Panc1 (cell line): ENCODE data around the gene KASH5. TPM values are rescaled to one million over a fixed set of nuclear protein-coding genes. Genes with fewer than 3 reads are reported as not detected.

Experiments used
- ATAC-seq: fragments of 200-7000 bp; cut with Tn5 transposase; 2 replicates; pipeline ENCODE4 v1.9.1; 2020; ENCODE audit warnings: mild to moderate bottlenecking, moderate library complexity
- BruUV-seq: library from RNA; stranded (reverse); fragments of 400-500 nt; replicated peaks from 2 replicates; lab custom pipeline; 2021; lab: Mats Ljungman, UMichigan
- CTCF ChIA-PET: fragments of 300-600 bp; sonication (Branson Sonifier 250); formaldehyde crosslinking; loops from one replicate; lab custom pipeline; 2022; ENCODE audit warnings: antibody characterized with exemption; lab: Charles Lee
- POLR2A ChIA-PET: fragments of 300-600 bp; sonication (Branson Sonifier 250); formaldehyde crosslinking; loops from one replicate; lab custom pipeline; 2022; ENCODE audit warnings: antibody characterized with exemption; lab: Charles Lee
- DNase-seq: peaks from one replicate; pipeline ENCODE4 v3.0.0-alpha.2; 2010; ENCODE audit warnings: low read depth, low spot score
- H3K27ac ChIP-seq: 2 replicates; pipeline ENCODE4 v1.5.1; 2011; ENCODE audit warnings: mild to moderate bottlenecking, low read length, inconsistent platforms
- H3K27me3 ChIP-seq: fragments of 200-500 bp; sonication (Bioruptor generic); 2 replicates; pipeline ENCODE4 v1.6.0; 2014; ENCODE audit warnings: low read length, inconsistent platforms; ENCODE audit not compliant: control insufficient read depth, insufficient read depth
- H3K36me3 ChIP-seq: fragments of 200-500 bp; sonication (Bioruptor generic); 2 replicates; pipeline ENCODE4 v1.5.1; 2014; ENCODE audit warnings: inconsistent platforms, mild to moderate bottlenecking, low read length, moderate library complexity; ENCODE audit not compliant: control insufficient read depth, insufficient read depth
- H3K4me1 ChIP-seq: 2 replicates; pipeline ENCODE4 v1.5.1; 2011; ENCODE audit warnings: inconsistent platforms, mild to moderate bottlenecking, low read length, moderate library complexity; ENCODE audit not compliant: control insufficient read depth, insufficient read depth
- H3K4me3 ChIP-seq, 2 experiments: 2 replicates each; pipeline ENCODE4 v1.5.1; 2011 to 2012; ENCODE audit warnings: low read depth in 2 of 2, low read length in 2 of 2, mild to moderate bottlenecking in 2 of 2, inconsistent platforms in 1 of 2, moderate library complexity in 1 of 2
- H3K9me3 ChIP-seq: fragments of 200-500 bp; sonication (Bioruptor generic); 2 replicates; pipeline ENCODE4 v1.5.1; 2014; ENCODE audit warnings: low read depth, mild to moderate bottlenecking, inconsistent platforms, low read length, moderate library complexity; ENCODE audit not compliant: control insufficient read depth, insufficient read depth
- CTCF ChIP-seq: fragments of 450-650 bp; IDR thresholded peaks from 2 replicates; pipeline ENCODE4 v1.5.1; 2017; ENCODE audit warnings: mild to moderate bottlenecking
- POLR2AphosphoS5 ChIP-seq: IDR thresholded peaks from 2 replicates; pipeline ENCODE4 v1.6.1; 2012; ENCODE audit warnings: mild to moderate bottlenecking, low read depth, low read length, moderate library complexity
- REST ChIP-seq, 2 experiments: IDR thresholded peaks; 2 replicates each; pipeline ENCODE4 v1.6.1; 2011 to 2012; ENCODE audit warnings: low read depth in 2 of 2, control low read depth in 1 of 2, low read length in 1 of 2, mild to moderate bottlenecking in 1 of 2, moderate library complexity in 1 of 2; ENCODE audit not compliant: insufficient read depth in 1 of 2
- SIN3A ChIP-seq: IDR thresholded peaks from 2 replicates; pipeline ENCODE4 v1.6.1; 2012; ENCODE audit warnings: low read depth, mild to moderate bottlenecking, low read length, moderate library complexity, borderline replicate concordance; ENCODE audit not compliant: insufficient read depth
- TCF7L2 ChIP-seq: IDR thresholded peaks from 2 replicates; pipeline ENCODE4 v1.6.1; 2011; ENCODE audit warnings: mild to moderate bottlenecking, low read depth, low read length, inconsistent platforms
- in situ Hi-C: cut with HindIII; loops from 2 replicates; pipeline ENCODE4 v1.10.0; 2016; ENCODE audit warnings: low sequenced_read_pairs, low pct_unique_long_range_greater_than_20kb
- intact Hi-C: fragments of 100-400 bp; cut with micrococcal nuclease; formaldehyde crosslinking; loops from one replicate; pipeline ENCODE4 v1.10.0; 2022; ENCODE audit not compliant: unreplicated experiment
- total RNA-seq: library from RNA; stranded (reverse); gene quantifications from one replicate; pipeline ENCODE4 v1.2.1, GENCODE V29; 2021; ENCODE audit not compliant: unreplicated experiment

KASH5 gene
- total RNA-seq, 1 experiment from 2014 or later = not detected

- Histone ChIP-seq H3K4me1 (no peaks in the 10 kb centered on the region), H3K4me3 (no peak overlapping the region), H3K9me3 (no peaks in the 10 kb centered on the region), H3K36me3 (no peaks in the 10 kb centered on the region), H3K27ac (no peak overlapping the region), H3K27me3 (no peaks in the 10 kb centered on the region)
- BruUV-seq = no TSS peak
- TF ChIP-seq TCF7L2 (no peak), POLR2AphosphoS5 (no peak), REST (IDR thresholded peaks at IDR 0.05; ENCODE audit: insufficient read depth in 1 of 2, low read depth in 2 of 2, low read length in 1 of 2) (no peak), CTCF (no peak), SIN3A (no peak)
- in situ Hi-C loops = no loop called here
- ATAC-seq (no peak), DNase-seq (no peak)
- CTCF ChIA-PET = no interaction called here
- intact Hi-C loops = no loop called here
- POLR2A ChIA-PET = no interaction called here
Measured at GRCh38 chr19:49462492-49462891, 74.4 kb downstream of the KASH5 start.

- Histone ChIP-seq H3K4me1 (no peaks in the 10 kb centered on the region), H3K9me3 (no peaks in the 10 kb centered on the region), H3K27me3 (no peaks in the 10 kb centered on the region), H3K4me3 (no peak overlapping the region), H3K36me3 (no peaks in the 10 kb centered on the region), H3K27ac (no peak overlapping the region)
- CTCF ChIA-PET = no interaction called here
- no TSS peak for BruUV-seq
- ATAC-seq (peak; percentile 37; the same call in 1 of the 2 replicates), DNase-seq (no peak)
- POLR2A ChIA-PET = no interaction called here
- intact Hi-C loops = no loop called here
- no peak for TF ChIP-seq TCF7L2
- in situ Hi-C loops = no loop called here
Measured at GRCh38 chr19:49463960-49464740, 76.1 kb downstream of the KASH5 start.

GRCh38 chr19:49465371-49465770 is 77.3 kb downstream of the KASH5 start:
- DNase-seq = no peak
- no peak for ATAC-seq
- no peak overlapping the region for H3K27ac ChIP-seq
- in situ Hi-C loops (no loop called here), intact Hi-C loops (no loop called here)
- TF ChIP-seq TCF7L2 (no peak), POLR2AphosphoS5 (no peak), REST (IDR thresholded peaks at IDR 0.05; ENCODE audit: insufficient read depth in 1 of 2, low read depth in 2 of 2, low read length in 1 of 2) (no peak), SIN3A (no peak), CTCF (no peak)
- BruUV-seq = no TSS peak
- no peak overlapping the region for H3K4me3 ChIP-seq
- CTCF ChIA-PET = no interaction called here
- POLR2A ChIA-PET = no interaction called here
- H3K36me3 ChIP-seq = no peaks in the 10 kb centered on the region
- no peaks in the 10 kb centered on the region for H3K4me1 ChIP-seq
- H3K9me3 ChIP-seq = no peaks in the 10 kb centered on the region
- no peaks in the 10 kb centered on the region for H3K27me3 ChIP-seq
